ENCODE data around the gene PNLIPRP3.

GRCh38 chr10:116437076-116437692, 9.5 kb downstream of the PNLIPRP3 start:
- TF ChIP-seq, protein P1, sequence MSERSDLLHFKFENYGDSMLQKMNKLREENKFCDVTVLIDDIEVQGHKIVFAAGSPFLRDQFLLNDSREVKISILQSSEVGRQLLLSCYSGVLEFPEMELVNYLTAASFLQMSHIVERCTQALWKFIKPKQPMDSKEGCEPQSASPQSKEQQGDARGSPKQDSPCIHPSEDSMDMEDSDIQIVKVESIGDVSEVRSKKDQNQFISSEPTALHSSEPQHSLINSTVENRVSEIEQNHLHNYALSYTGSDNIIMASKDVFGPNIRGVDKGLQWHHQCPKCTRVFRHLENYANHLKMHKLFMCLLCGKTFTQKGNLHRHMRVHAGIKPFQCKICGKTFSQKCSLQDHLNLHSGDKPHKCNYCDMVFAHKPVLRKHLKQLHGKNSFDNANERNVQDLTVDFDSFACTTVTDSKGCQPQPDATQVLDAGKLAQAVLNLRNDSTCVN (tag by site-specific recombination; optimal IDR thresholded peaks at IDR 0.05) = no peak
- no peak for TF ChIP-seq ZNF777 (tag by site-specific recombination; IDR thresholded peaks at IDR 0.05; ENCODE audit: borderline replicate concordance)
- TF ChIP-seq ZNF274 (IDR thresholded peaks at IDR 0.05; ENCODE audit: low read length) = no peak
- TF ChIP-seq ZNF274 (tag by site-specific recombination; IDR thresholded peaks at IDR 0.05; ENCODE audit: borderline replicate concordance) = no peak
- TF ChIP-seq KLF9 (tag by site-specific recombination; IDR thresholded peaks at IDR 0.05; ENCODE audit: low read depth) = no peak
- TF ChIP-seq ZNF121 (tag by site-specific recombination; IDR thresholded peaks at IDR 0.05) = no peak
- no peak for TF ChIP-seq ZNF239 (tag by site-specific recombination; IDR thresholded peaks at IDR 0.05)
- no peak for TF ChIP-seq CTCF (tag by site-specific recombination; IDR thresholded peaks at IDR 0.05)
- no peak for TF ChIP-seq ZNF112 (tag by site-specific recombination; IDR thresholded peaks at IDR 0.05)
- TF ChIP-seq TCF7L2 (IDR thresholded peaks at IDR 0.05; ENCODE audit: borderline replicate concordance, low read depth, low read length) = no peak
- TF ChIP-seq YY1 (tag by site-specific recombination; IDR thresholded peaks at IDR 0.05) = no peak
- TF ChIP-seq ZBTB1 (tag by site-specific recombination; IDR thresholded peaks at IDR 0.05) = no peak
- TF ChIP-seq, protein P2, sequence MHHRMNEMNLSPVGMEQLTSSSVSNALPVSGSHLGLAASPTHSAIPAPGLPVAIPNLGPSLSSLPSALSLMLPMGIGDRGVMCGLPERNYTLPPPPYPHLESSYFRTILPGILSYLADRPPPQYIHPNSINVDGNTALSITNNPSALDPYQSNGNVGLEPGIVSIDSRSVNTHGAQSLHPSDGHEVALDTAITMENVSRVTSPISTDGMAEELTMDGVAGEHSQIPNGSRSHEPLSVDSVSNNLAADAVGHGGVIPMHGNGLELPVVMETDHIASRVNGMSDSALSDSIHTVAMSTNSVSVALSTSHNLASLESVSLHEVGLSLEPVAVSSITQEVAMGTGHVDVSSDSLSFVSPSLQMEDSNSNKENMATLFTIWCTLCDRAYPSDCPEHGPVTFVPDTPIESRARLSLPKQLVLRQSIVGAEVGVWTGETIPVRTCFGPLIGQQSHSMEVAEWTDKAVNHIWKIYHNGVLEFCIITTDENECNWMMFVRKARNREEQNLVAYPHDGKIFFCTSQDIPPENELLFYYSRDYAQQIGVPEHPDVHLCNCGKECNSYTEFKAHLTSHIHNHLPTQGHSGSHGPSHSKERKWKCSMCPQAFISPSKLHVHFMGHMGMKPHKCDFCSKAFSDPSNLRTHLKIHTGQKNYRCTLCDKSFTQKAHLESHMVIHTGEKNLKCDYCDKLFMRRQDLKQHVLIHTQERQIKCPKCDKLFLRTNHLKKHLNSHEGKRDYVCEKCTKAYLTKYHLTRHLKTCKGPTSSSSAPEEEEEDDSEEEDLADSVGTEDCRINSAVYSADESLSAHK (tag by site-specific recombination; IDR thresholded peaks at IDR 0.05) = no peak
